Skin of body (tissue), 2 donors: ENCODE results near the gene EDC4. TPM values are rescaled to one million over a fixed set of nuclear protein-coding genes. Genes with fewer than 3 reads are reported as not detected.
"Not testable (repeated sequence)": the region's sequence is repeated elsewhere in the genome, so short reads cannot be mapped to it uniquely, and the experiment has no call there.

ENCODE experiments used
- DNase-seq: peaks from one replicate; lab custom pipeline; 2025; lab: John Stamatoyannopoulos, UW
- total RNA-seq: library from RNA; depleted of rRNA; stranded (reverse); fragments of >200 nt; gene quantifications from one replicate; pipeline ENCODE4 v1.2.3, GENCODE V29; 2014

EDC4 gene
- total RNA-seq, 1 donor from 2014 or later, result 36.7 TPM

DNA sequence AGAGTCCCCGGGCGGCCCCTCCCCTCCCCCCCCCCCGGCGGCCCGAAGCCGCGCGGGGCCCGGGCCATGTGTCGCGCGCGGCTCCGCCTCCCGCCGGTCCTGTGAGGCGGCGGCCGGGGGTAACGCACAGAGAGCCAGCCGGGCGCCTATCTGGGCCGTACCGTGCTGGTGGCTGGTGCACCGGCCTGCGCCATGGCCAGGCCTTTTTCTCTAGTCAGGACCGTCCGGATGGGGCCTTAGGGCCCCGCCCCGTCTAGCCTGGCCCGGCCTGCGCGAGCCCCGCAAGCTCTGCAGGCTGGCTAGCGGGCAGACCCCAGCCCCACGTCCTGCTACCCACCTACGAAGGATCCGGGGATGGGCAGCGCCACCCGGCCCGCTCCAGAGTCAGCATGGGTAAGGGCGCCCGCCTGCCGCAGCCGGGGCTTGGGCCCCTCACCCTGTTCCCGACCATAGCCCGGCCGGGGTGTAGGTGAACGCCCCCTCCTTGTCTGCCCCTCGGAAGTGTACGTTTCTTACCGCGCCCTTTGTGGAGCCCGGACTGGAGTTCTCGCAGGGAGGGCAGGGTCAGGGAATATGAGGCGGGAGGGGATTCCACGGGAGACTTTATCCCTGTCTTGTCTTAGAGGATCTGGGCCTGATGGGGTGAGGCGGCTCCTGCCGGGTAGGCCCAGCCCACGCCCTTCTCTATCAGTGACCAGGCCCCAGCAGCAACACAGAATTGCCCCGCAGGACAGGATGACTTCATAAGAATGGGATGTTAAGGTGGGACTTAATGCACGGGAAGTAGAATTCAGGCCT is 25.6 kb upstream of the EDC4 start, which contains the start of gene CENPT:
Gene CENPT (minus strand): TSS at position 630 of the 798 bp plus-strand sequence. CDS start 13,834 bp downstream, outside the sequence.
- no peak for DNase-seq

DNA sequence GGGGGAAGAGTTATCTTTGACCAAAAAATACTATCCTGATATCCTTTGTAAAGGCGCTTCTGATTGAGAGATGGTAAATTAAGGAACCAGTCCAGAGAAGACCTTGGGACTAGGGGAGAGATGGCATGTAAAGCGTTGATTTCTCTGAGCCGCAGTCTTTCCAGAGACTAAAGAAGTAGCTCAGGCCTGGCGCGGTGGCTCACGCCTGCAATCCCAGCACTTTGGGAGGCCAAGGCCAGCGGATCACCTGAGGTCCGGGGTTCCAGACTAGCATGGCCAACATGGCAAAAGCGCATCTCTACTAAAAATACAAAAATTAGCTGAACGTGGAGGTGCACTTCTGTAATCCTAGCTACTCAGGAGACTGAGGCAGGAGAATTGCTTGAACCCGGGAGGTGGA is 24.7 kb upstream of the EDC4 start:
- DNase-seq, result no peak

DNA sequence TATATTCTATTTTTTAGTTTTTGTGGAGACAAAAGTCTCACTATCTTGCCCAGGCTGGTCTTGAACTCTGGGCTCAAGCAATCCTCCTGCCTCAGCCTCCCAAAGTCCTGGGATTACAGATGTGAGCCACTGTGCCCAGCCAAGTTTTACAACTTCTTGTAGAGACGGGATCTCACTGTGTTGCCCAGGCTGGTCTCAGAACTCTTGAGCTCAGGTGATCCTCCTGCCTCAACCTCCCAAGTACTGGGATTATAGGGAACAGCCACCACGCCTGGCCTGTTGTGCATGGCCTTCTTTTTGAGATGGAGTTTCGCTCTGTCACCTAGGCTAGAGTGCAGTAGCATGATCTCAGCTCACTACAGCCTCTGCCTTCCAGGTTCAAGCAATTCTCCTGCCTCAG is 19.2 kb upstream of the EDC4 start:
- DNase-seq, result no peak

DNA sequence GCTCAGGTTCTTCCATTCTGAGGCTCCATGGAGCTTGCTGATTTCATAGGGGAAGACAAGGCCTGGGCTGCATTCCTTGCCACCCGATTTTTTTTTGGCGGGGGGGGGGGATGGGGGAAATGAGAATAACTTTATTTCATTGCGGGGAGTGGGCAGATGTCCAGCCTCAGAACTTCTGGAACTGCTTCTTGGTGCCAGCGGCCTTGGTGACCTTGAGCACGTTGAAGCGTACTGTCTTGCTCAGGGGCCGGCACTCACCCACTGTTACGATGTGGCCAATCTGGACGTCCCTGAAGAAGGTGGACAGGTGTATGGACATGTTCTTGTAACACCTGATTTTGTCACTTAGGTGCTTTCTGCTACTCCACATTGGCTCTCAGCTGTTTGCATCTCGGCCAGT is 17.1 kb upstream of the EDC4 start:
- no peak for DNase-seq

DNA sequence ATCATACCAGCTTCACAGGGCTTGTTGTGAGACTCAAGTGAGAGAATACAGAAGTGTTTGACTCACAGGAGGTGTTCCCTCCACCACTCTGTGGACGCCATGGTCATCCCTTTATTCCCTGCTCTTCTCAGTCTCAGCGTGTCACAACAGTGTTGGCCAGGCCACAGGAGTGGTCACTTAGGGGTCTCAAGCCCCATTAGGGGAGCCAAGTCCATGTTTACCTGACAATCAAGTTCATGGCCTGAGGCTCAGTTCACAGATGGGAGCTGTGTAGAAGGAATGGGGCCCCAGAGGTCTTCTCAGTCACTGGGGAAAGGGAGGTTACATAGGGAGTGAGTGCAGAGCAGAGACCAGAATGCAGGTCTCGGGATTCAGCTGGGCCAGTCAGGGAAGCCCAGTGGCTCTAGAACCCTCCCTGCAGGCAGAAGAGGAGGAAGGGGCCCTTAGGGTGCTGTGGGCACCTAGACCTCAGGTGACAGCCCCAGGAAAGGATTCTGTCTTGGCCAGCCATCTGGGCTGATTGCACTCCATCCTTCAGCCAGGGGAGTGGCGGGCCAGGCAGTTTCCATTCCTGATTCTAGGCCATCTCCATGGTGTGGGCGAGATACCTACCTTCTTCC is 15.8 kb upstream of the EDC4 start:
- no peak for DNase-seq

DNA sequence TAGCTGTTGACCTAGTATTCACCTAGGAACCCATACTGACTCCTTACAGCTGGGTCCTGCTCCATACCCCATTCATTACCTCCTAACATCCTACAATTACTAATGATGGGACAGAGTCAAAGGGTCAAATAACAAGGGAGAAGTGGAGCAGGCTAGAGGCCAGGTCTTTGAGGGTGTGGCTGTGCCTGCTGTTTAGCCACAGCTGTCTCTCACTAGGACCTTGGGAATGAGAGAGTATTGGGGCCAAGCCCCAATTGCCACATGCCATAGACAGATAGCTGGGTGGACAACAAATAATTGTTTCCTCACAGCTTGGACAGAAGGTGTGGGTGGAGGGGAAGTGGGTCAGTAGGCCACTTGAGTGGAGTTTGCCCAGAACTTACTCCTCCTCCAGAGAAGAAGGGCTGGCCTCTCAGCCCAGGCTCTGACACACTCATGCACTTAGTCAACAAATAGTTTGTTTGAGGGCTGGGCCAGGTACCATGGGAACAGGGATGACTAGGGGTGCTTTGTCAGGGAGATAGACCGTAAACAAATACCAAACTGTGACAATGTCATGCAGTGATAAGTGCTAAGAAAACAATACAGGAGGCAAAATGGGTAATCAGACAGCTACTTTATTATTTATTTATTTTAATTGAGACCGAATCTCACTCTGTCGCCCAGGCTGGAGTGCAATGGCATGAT is 15.2 kb upstream of the EDC4 start:
- no peak for DNase-seq

DNA sequence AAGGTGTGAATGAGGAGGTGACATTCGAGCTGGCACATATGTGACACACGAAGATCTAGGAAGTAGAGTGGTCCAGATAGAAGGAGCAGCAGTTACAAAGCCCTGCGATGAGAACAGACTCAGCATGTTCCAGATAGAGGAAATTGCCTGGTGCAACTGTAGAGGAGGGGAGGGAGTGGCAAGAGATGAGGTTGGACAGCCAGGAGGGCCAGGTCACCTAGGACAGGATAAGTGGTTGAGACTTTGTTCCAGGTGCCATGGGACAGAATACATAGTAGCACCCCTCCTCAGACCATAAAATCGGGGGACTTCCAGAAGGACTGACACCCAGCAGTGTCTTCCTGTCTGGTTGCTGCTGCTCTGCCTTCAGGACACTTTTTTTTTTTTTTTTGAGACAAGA is 14.4 kb upstream of the EDC4 start:
- no peak for DNase-seq

DNA sequence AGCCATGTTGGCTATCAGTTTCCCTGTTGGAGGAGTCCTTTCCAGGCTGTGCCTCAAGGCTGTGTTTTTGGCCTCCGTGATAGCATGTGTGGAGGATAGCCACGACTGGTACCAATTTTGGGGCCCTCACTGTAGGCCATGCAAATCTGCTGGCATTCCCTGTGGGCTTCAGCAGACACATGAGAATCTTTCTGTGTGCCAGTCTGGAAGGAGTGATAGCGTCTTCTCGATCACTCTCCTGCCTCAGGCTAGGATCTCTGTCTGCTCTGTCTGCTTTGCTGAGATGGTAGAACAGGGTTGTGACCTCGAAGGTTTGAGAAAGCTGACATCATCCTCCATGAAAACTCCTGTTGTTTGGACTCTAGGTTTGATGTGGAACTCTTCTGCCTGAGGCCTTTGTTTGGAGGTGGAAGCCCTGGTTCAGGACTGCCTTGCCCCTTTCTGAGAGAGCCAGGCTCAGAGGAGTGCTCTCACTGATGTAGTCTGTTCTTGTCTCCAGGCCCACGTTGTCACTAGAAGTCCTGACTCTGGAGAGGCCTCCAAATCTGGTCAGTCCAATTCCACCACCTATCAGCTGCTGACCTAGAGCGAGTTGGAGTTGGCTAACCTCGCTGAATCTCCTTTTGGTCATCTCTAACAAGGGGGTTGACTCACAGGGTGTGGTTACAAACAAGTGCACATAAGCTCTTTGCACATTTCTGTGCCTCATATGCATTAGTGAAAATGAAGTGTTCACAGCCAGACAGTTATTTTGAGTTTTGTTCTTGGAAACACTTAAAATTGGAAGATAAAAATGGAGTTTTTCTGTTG is 12.1 kb upstream of the EDC4 start:
- DNase-seq, result no peak

DNA sequence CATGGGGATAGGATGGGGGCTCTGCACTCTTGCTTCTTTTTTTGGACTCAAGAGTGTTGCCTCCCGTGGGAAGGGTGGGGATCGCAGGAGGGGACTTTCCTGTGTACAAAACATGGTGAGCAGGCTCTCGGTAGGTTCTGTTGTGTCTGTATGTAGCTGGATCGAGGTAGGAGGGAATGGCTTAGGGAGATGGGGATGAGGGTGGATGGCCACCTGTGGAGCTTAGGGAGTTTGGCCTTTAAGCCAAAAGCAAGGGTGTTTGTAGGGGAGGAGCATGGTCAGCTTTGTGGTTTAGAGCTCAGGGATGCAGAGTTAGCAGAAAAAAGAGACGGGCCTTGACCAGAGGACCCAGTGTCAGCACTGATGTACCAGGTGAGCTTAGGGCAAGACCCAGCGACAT is 11.0 kb upstream of the EDC4 start:
- DNase-seq, result no peak

DNA sequence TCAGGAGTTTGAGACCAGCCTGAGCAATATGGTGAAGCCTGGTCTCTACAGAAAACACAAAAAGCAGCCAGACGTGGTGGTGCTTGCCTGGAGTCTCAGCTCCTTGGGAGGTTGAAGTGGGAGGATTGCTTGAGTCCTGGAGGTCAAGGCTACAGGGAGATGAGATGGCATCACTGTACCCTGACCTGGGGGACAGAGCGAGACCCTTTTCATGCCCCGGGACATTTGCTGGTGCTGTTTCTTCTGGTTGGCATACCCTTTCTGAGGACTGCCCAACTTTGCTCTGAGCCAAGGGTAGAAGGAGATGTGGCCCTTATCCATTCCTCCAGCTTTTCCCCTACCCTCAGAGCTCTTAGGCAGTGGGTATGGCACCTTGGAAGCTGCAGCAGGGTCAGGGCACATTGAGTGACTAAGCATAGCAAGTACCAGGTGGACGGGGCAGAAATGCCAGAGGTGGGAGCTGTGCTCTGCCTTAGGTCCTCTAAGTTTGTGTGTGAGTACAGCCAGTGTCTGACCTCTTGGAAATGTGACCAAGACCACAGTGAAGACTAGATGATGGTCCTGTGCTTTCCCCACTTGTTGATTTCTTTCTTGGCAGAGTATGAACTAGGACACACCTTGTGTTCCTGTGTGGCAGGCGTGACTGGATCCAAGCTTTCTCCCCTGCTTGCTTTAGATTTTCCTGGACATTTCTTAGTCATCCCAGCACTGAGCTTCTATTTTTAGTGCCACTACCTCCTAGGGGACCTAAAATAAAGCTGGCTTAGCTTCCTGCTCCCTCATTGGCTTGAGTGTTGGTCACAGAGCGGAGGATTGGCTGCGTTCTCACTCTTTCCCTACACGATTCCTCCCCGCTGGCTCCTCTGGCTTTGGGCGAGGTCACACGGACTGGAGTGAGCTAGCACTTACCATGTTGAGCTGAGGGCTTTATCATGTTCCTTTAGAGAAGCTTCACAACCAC is 9.9 kb upstream of the EDC4 start:
- no peak for DNase-seq

DNA sequence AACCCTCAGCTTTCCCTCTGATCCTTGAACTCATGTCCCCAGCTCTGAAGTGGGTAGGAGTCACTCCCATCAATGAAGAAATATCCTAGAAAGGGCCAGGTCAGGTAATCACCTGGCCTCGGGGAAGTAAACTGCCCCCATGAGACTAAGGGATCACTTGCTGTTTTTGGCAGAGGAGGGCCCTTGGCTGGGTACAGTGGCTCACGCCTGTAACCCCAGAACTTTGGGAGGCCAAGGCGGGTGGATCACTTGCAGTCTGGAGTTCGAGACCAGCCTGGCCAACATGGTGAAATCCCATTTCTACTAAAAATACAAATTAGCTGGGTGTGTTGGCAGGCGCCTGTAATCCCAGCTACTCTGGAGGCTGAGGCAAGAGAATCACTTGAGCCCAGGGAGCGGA is 8.8 kb upstream of the EDC4 start:
- DNase-seq, result not testable (repeated sequence)

DNA sequence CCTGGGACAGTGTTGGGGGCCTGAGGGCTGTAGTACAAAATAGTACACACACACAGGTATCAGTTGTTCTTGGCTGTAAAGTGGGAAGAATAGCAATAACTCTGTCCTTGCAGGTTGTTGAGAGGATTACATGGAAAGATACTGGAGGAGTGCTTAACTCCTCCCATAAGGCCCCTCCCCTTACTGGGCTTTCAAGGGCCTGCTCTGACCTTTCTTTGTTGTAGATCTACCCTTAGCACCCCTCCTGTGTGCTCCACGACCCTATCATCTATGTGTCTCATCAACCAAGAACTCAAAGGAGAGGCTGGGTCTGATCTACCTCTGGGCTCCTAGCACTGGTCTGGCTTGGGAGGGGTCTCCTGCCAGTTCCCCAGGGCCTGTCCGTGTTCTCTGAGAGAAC is 8.3 kb upstream of the EDC4 start:
- no peak for DNase-seq

DNA sequence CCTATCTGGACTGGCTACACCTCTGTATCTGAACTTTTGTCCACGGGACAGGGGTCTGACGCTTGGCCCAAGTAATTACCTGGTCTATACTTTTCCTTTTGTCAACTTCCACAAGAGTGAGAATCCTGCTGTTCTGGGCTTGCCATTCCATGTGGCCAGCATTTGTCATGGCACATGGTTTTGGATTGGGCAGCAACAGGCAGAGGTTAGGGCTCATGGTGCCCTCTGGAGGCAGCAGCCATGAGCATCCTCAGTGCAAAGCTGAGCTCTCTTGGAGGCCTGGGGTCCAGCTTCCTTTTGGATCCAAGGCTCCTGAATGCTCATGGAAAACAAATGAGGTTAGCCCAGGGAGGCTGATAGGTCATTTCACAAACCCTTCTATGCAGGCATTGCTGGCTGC is 7.5 kb upstream of the EDC4 start:
- DNase-seq, result no peak

DNA sequence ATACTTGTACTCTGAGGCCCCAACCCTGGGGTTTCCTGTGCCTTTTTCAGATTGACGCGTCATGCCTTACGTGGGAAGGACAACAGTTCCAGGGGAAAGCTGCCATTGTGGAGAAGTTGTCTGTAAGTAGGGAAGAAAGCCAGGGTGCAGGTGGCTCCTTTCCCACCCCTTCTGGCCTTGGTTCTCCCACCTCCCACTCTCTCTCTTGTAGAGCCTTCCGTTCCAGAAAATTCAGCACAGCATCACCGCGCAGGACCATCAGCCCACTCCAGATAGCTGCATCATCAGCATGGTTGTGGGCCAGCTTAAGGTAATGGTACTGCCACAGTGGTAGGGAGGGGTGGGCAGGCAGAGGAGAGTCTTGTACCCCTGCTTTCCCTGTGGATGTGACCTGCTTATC is 4.6 kb upstream of the EDC4 start:
- no peak for DNase-seq

DNA sequence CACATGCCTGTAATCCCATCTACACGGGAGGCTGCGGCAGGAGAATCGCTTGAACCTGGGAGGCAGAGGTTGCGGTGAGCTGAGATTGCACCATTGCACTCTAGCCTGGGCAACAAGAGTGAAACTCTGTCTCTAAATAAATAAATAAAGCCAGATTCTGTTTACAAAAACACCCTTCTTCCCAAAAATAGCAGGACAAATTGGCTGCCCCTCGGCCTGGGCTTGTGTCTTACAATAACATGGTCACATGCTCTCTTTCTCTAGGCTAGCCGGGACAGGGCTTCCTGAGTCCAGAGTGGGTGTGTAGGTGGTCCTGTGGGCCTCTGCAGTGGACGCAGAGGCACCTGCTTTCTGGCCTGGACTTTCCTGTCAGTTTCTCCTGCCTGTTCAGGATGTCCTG is 3.2 kb upstream of the EDC4 start:
- no peak for DNase-seq

DNA sequence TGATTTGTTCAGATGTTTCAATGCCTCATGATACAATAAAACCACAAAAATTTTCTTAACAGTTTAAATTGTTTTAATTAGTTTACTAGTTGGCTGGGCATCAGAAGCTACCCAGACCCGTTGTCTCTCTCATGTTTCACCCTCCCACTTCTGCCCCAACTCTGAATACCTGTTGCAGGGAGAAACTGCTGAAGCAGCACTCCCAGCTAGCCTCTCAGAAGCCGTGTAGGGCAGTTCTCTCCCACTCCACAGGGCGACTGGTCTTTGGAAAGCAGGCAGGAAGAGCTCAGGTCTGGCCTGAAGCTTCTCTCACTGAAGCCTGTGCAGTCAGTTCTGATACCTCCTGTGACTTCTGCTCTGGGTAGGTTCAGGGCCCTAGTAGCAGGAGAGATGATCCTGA is 1.6 kb upstream of the EDC4 start:
- DNase-seq, result no peak

DNA sequence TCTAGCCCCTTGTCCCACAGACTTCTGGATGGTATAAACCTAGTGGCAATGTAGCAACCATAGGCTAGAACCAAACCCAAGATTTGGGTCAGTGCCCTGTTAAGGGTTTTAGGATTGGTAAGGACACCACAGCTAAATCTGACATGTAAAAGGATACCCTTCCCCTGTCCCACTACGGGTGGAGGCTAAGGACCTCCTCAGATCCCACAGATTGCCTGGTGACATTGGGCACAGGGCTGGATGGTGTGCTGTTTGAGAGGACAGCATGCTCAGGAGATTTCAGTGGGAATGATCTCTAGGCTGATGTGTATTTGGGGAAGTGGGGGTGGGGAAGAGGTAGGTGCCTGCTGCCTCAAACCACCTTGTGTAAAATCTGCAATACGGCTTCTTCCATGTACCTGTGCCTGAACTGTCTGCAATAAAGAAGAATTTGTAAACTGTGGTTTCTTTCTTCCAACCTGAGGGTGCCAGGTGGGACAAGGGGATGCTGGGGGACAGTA is 671 bp upstream of the EDC4 start:
- DNase-seq, result no peak

DNA sequence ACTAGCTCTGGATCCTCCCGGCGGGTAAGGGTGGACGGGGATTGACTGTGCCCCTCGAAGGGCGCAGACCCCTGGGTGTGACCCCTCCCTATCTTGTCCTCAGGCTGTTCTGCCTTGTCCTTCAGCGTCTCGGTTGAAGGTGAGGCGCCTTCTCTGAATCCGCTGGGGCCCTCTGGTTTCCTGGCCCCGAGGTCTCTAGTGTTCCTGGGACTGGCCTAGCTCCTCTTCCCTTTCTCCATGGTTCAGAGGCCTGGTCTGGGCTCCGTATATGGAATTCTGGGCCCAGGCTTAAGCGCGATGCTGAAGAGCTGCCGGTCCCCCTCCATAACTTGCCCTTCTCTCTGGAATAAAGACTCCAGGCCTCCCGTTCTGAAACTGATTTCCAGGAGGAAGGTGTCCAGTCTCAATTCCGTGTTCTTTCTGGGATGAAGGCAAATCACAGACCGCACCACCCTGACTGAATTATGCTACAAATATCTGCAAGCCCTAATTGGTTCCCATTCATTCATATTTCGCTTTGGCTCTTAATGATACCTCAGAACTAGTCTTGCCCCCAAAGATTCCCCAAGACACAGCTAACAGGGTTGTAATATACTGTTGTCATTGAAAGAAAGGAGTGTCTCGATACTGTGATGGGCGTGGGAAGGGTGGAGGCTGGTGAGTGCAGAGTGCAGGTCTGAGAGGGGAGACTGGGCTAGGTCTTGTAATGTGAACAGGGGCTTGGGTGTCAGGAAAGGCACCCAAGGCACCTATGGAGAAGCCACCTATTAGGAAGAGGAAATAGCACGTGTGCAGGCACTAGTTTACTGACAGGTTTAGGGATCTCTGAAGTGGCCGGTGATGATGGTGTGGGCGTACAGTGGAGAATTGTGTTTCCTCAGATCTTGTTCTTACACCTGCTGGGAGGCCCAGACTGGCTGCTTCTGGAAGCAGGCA is 851 bp downstream of the EDC4 start:
- no peak for DNase-seq

DNA sequence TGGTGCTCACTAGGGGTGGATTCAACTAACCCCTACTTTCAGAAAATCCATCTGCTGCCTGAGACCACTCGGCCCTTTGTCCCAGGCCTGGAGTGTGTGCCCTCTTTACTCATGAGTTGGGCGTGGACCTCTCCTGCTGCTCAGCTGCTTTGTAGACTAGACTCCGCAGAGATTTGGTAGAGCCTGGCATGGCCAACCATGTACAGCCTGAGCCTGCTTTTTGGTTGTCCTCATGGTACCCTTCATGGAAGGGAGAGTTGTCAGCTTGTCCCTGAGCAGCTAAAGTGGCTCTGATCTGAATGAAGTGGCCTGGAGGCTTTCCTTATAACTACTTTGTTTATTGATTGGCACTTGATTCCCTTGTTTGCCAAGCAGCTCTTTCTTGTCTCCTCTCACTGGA is 1.5 kb downstream of the EDC4 start:
- DNase-seq, result no peak
